K562 (cell line): ENCODE measurements around the gene PRKD2. TPM values are rescaled to one million over a fixed set of nuclear protein-coding genes. Genes with fewer than 3 reads are reported as not detected.

ENCODE experiments used
- BRD9 ChIP-seq: fragments of 450-650 bp; IDR thresholded peaks from 2 replicates; pipeline ENCODE4 v1.6.1; 2018; ENCODE audit warnings: low read depth; ENCODE audit not compliant: partially characterized antibody
- COPS2 ChIP-seq: fragments of 450-650 bp; conservative IDR thresholded peaks from 2 replicates; pipeline ENCODE4 v1.6.1; 2016; ENCODE audit warnings: mild to moderate bottlenecking, moderate library complexity
- DPF2 ChIP-seq: fragments of 450-650 bp; IDR thresholded peaks from 2 replicates; pipeline ENCODE4 v1.6.1; 2016
- E4F1 ChIP-seq: fragments of 250-450 bp; sonication (Bioruptor Pico); IDR thresholded peaks from 2 replicates; pipeline ENCODE4 v1.5.0; 2021; ENCODE audit warnings: mild to moderate bottlenecking, borderline replicate concordance
- HOXB6 ChIP-seq: fragments of 250-450 bp; sonication (Bioruptor Pico); IDR thresholded peaks from 2 replicates; pipeline ENCODE4 v1.5.1; 2022; ENCODE audit warnings: mild to moderate bottlenecking, borderline replicate concordance
- PHB2 ChIP-seq: fragments of 450-650 bp; IDR thresholded peaks from 2 replicates; pipeline ENCODE4 v1.6.1; 2017; ENCODE audit warnings: low read depth
- PHF8 ChIP-seq: fragments of 200-600 bp; sonication (generic); IDR thresholded peaks from 2 replicates; pipeline ENCODE4 v1.6.1; 2012; ENCODE audit warnings: mixed run types, mild to moderate bottlenecking, inconsistent platforms, low read length, moderate library complexity, borderline replicate concordance
- PTTG1 ChIP-seq: fragments of 450-650 bp; IDR thresholded peaks from 2 replicates; pipeline ENCODE4 v1.6.1; 2016; ENCODE audit warnings: low read depth, mild to moderate bottlenecking, missing genetic modification characterization, missing compliant biosample characterization
- TCF7 ChIP-seq: sonication (generic); IDR thresholded peaks from 2 replicates; pipeline ENCODE4 v1.6.1; 2016; ENCODE audit warnings: antibody characterized with exemption, borderline replicate concordance
- TOE1 ChIP-seq, 2 experiments: fragments of 450-650 bp in 1 of 2; sonication (generic) in 1 of 2; formaldehyde crosslinking in 1 of 2; IDR thresholded peaks; 2 replicates each; pipeline versions ENCODE4 v1.7.1 to v1.8.0; 2016 to 2022; ENCODE audit warnings: borderline replicate concordance in 2 of 2, mild to moderate bottlenecking in 2 of 2, antibody characterized with exemption in 1 of 2, inconsistent platforms in 1 of 2, low read depth in 1 of 2, missing genetic modification reagents in 1 of 2, moderate library complexity in 1 of 2
- TRIM25 ChIP-seq: fragments of 450-650 bp; IDR thresholded peaks from 2 replicates; pipeline ENCODE4 v1.7.0; 2016; ENCODE audit warnings: borderline replicate concordance
- ZBTB7A ChIP-seq: IDR thresholded peaks from 2 replicates; pipeline ENCODE4 v1.6.1; 2011; ENCODE audit warnings: low read depth, mild to moderate bottlenecking, low read length, moderate library complexity, borderline replicate concordance; ENCODE audit not compliant: control insufficient read depth
- ZKSCAN1 ChIP-seq: fragments of 150-350 bp; IDR thresholded peaks from 2 replicates; pipeline ENCODE4 v1.6.1; 2016; ENCODE audit warnings: low read depth, low read length
- ZNF24 ChIP-seq: fragments of 450-650 bp; IDR thresholded peaks from 2 replicates; pipeline ENCODE4 v1.6.1; 2016
- ZNF311 ChIP-seq: fragments of 250-450 bp; sonication (Bioruptor Pico); IDR thresholded peaks from 2 replicates; pipeline ENCODE4 v1.4.0; 2020; ENCODE audit warnings: mild to moderate bottlenecking, moderate library complexity
- ZNF644 ChIP-seq: fragments of 200-800 bp; sonication (Bioruptor generic); IDR thresholded peaks from 2 replicates; pipeline ENCODE4 v1.6.1; 2016; ENCODE audit warnings: low read depth, missing genetic modification characterization, missing compliant biosample characterization
- ZNF707 ChIP-seq: fragments of 250-450 bp; sonication (Bioruptor Pico); conservative IDR thresholded peaks from 2 replicates; pipeline ENCODE4 v1.8.0; 2022; ENCODE audit warnings: inconsistent platforms, mild to moderate bottlenecking, moderate library complexity
- polyA plus RNA-seq, 8 experiments: library from polyadenylated mRNA; depleted of rRNA in 4 of 8; stranded (reverse) in 5 of 8; unstranded in 3 of 8; fragments of >200 nt; fragmentation: Nextera tagmentation in 2 of 8; fragmentation: Illumina TruSeq in 1 of 8; extraction: Ambion mirVana in 2 of 8; extraction: Trizol in 1 of 8; gene quantifications; 2 replicates each; pipeline versions ENCODE4 v1.2.1 to v1.2.3, GENCODE V29; 2011 to 2014; ENCODE audit warnings: inconsistent platforms in 1 of 8, missing spikeins in 1 of 8
- total RNA-seq, 7 experiments: library from RNA; depleted of rRNA in 6 of 7; stranded (reverse); fragments of >200 nt in 6 of 7; fragmentation: Illumina TruSeq in 2 of 7; extraction: Trizol in 2 of 7; gene quantifications; 2 replicates each; pipeline versions ENCODE4 v1.2.1 to v1.2.3, GENCODE V29; 2011 to 2021; ENCODE audit warnings: low replicate concordance in 1 of 7
- TF ChIP-seq, protein P1 (sequence below): fragments of 450-650 bp; IDR thresholded peaks from 2 replicates; pipeline ENCODE4 v1.6.1; 2018; ENCODE audit warnings: mild to moderate bottlenecking, low read depth; ENCODE audit not compliant: partially characterized antibody
- TF ChIP-seq, protein P2 (sequence below): sonication (generic); formaldehyde crosslinking; IDR thresholded peaks from 2 replicates; pipeline ENCODE4 v1.8.0; 2022; ENCODE audit warnings: mild to moderate bottlenecking, missing genetic modification reagents

The PRKD2 gene
- total and polyA plus RNA-seq, 9 of the 15 experiments (the other 6 are each of a cell fraction or from before 2014, with no cell fraction given): 1.8 to 60.0 (median 15.0) TPM

GRCh38 chr19:46661020-46661731, 55.7 kb downstream of the PRKD2 start, which contains the start of gene DACT3 (continued):
- no peak for TF ChIP-seq TRIM25
- no peak for TF ChIP-seq TCF7
- TF ChIP-seq, protein P1, sequence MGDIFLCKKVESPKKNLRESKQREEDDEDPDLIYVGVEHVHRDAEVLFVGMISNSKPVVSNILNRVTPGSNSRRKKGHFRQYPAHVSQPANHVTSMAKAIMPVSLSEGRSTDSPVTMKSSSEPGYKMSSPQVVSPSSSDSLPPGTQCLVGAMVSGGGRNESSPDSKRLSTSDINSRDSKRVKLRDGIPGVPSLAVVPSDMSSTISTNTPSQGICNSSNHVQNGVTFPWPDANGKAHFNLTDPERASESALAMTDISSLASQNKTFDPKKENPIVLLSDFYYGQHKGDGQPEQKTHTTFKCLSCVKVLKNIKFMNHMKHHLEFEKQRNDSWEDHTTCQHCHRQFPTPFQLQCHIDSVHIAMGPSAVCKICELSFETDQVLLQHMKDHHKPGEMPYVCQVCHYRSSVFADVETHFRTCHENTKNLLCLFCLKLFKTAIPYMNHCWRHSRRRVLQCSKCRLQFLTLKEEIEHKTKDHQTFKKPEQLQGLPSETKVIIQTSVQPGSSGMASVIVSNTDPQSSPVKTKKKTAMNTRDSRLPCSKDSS: no peak
- TF ChIP-seq PTTG1 (tag): no peak
- TF ChIP-seq PHF8: no peak
- TF ChIP-seq ZKSCAN1: no peak
- TF ChIP-seq, protein P2, sequence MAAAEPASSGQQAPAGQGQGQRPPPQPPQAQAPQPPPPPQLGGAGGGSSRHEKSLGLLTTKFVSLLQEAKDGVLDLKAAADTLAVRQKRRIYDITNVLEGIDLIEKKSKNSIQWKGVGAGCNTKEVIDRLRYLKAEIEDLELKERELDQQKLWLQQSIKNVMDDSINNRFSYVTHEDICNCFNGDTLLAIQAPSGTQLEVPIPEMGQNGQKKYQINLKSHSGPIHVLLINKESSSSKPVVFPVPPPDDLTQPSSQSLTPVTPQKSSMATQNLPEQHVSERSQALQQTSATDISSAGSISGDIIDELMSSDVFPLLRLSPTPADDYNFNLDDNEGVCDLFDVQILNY (CRISPR knock-in tag): no peak
- TF ChIP-seq BRD9: no peak
- no peak for TF ChIP-seq E4F1 (CRISPR knock-in tag)
- no peak for TF ChIP-seq PHB2
- TF ChIP-seq ZBTB7A: no peak
- no peak for TF ChIP-seq ZNF311 (CRISPR knock-in tag)
- no peak for TF ChIP-seq COPS2
- no peak for TF ChIP-seq ZNF24
- no peak for TF ChIP-seq ZNF644
- peak; percentile 55; the same call in 1 of the 2 replicates for TF ChIP-seq TOE1 (IDR thresholded peaks at IDR 0.05; ENCODE audit: borderline replicate concordance)
- no peak for TF ChIP-seq TOE1 (CRISPR knock-in tag; IDR thresholded peaks at IDR 0.05; ENCODE audit: borderline replicate concordance, low read depth)
- TF ChIP-seq HOXB6 (CRISPR knock-in tag): no peak
- no peak for TF ChIP-seq DPF2
- TF ChIP-seq ZNF707: no peak
